ENCODE measurements around the gene HIP1R. TPM values are rescaled to one million over a fixed set of nuclear protein-coding genes. Genes with fewer than 3 reads are reported as not detected.

HIP1R gene
- total RNA-seq, 1 donor from 2014 or later = 31.8 TPM

DNA sequence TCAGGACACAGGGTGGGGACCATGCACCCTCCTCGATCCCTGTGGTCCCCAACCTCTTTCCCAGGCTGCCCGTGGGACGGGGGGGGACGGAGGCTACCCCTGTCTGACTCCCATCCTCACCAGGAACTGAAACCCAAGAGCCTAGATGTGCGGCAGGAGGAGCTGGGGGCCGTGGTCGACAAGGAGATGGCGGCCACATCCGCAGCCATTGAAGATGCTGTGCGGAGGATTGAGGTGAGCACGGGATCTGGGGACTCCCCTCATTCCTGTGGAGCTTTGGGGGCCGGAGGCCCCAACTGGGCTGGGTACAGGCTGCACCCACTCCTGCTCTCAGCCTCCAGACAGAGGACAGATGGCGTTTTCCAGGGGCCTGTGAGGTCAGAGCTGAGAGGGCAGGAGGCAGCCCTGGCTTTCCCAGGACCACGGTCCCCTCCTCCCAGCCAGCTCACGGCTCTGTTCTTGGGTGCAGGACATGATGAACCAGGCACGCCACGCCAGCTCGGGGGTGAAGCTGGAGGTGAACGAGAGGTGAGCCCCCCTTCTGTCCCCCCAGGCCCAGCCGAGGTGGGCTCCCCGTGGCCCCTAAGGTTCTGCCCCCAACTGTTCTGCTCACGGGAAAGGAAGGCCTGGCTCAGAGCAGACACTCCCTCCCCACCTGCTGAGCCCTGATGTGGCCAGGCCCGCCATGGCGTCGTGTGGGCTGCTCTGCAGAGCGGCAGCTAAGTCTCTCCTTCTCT lies 24.2 kb downstream of the HIP1R start:
- intact Hi-C loops (cut with micrococcal nuclease) = loop anchor here (1.0 kb wide), 1 partner anchor 93 kb away; no protein-coding TSS in a partner anchor

DNA sequence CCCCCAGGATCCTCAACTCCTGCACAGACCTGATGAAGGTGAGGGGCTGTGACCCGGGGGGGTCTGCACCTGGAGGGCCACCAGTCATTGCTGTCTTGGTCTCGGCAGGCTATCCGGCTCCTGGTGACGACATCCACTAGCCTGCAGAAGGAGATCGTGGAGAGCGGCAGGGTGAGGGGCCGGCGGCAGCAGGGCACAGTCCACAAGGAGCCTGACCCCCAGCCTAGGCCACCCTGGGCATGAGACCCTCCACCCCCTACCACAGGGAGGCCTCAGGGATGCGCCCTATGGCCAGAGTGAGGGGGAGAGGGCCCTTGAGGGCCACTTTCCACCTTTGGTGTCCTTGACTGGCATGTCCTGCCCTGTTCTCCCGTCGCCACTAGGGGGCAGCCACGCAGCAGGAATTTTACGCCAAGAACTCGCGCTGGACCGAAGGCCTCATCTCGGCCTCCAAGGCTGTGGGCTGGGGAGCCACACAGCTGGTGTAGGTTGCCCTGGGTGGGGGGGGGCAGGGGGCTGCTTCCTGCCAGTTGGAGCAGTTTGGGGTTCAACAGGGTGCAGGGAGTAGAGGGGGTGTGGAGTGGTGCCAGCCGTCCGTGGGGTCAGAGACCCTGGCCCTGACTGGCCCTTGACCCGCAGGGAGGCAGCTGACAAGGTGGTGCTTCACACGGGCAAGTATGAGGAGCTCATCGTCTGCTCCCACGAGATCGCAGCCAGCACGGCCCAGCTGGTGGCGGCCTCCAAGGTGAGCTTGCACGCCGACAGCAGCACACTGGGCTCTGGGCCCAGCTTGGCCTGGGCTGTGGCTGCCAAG lies 25.0 kb downstream of the HIP1R start:
- intact Hi-C loops (cut with micrococcal nuclease) = loop anchor here (1.0 kb wide), 1 partner anchor 92 kb away; no protein-coding TSS in a partner anchor

DNA sequence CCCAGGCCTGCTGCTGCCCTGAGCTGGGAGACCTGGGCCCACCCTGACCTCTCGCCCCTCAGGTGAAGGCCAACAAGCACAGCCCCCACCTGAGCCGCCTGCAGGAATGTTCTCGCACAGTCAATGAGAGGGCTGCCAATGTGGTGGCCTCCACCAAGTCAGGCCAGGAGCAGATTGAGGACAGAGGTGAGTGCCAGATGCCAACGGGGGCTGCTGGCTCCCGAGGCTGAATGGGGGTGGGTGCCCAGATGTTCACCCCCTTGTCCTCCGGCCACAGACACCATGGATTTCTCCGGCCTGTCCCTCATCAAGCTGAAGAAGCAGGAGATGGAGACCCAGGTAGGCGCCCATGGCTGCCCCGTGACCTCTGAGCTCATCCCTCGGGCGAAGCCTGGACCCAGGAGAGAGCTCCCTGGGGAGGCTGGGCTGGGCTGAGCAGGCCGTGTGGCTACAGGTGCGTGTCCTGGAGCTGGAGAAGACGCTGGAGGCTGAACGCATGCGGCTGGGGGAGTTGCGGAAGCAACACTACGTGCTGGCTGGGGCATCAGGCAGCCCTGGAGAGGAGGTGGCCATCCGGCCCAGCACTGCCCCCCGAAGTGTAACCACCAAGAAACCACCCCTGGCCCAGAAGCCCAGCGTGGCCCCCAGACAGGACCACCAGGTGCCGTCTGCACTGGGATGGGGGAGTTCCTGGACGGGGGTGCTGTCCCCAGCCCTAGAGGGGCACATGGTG lies 25.8 kb downstream of the HIP1R start:
- intact Hi-C loops (cut with micrococcal nuclease) = loop anchor here (1.0 kb wide), 1 partner anchor 91 kb away; no protein-coding TSS in a partner anchor

DNA sequence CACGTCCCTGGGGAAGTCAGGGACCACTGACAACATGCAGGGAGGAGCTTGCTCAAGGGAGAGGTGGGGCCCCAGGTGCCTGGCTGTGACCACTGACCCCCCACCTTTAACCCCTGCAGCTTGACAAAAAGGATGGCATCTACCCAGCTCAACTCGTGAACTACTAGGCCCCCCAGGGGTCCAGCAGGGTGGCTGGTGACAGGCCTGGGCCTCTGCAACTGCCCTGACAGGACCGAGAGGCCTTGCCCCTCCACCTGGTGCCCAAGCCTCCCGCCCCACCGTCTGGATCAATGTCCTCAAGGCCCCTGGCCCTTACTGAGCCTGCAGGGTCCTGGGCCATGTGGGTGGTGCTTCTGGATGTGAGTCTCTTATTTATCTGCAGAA lies 26.3 kb downstream of the HIP1R start:
- intact Hi-C loops (cut with micrococcal nuclease) = no loop called here

DNA sequence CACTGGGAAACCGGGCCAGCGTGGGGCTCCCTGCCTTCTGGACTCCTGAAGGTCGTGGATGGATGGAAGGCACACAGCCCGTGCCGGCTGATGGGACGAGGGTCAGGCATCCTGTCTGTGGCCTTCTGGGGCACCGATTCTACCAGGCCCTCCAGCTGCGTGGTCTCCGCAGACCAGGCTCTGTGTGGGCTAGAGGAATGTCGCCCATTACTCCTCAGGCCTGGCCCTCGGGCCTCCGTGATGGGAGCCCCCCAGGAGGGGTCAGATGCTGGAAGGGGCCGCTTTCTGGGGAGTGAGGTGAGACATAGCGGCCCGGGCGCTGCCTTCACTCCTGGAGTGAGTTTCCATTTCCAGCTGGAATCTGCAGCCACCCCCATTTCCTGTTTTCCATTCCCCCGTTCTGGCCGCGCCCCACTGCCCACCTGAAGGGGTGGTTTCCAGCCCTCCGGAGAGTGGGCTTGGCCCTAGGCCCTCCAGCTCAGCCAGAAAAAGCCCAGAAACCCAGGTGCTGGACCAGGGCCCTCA lies 26.9 kb downstream of the HIP1R start:
- intact Hi-C loops (cut with micrococcal nuclease) = no loop called here

DNA sequence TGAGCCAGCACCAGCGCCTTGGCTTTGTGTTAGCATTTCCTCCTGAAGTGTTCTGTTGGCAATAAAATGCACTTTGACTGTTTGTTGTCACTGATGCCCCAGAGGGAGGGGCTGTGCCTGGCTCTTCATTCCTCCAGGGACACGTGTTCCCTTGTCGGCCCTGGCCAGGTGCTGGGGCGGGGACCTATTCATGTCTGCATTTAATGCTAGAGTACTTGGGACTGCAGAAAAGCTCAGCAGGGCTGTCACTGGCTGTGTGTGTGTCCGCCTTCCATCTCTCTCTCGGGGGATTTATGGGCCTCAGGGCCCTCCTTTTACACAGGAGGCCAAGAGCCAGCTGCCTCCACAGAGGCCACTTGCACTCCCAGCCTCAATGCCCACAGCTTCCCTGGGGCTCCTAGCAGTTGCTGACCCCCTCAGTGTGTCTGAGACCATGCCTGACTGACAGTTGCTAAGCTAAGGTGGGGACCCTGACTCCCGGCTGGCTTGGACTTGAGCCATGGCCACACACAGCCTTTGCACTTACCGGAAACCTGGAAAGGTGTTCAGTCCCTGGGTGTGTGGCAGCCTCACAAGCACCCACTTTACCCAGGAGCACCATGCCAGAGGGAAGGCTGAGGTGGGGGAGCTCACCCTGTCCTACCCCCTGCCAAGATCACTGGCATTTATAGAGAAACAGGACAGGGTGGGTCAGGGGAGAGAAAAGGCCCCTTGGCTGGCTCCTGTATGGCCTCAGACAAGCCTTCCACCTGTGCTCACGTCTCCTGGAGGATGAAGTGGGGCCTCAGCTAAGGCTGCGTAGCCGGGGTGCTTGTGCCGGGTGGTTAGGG lies 27.8 kb downstream of the HIP1R start:
- intact Hi-C loops (cut with micrococcal nuclease) = no loop called here

DNA sequence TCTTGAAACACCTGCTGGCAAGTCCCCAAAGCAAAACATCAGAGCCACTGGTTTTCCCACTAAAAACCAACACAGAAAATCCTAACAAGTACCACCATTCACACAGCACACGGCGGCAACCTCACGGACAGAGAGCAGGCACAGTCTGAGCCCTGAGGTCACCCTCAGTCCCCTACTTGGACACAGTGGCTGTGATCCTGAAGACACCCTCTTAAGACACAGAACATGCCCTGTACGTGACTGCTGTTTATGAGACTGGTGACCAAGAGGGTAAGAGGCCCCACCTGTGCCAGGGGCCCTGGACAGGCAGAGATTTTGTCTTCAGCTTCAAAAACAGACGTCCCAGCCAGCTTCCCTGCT lies 29.6 kb downstream of the HIP1R start:
- intact Hi-C loops (cut with micrococcal nuclease) = no loop called here

DNA sequence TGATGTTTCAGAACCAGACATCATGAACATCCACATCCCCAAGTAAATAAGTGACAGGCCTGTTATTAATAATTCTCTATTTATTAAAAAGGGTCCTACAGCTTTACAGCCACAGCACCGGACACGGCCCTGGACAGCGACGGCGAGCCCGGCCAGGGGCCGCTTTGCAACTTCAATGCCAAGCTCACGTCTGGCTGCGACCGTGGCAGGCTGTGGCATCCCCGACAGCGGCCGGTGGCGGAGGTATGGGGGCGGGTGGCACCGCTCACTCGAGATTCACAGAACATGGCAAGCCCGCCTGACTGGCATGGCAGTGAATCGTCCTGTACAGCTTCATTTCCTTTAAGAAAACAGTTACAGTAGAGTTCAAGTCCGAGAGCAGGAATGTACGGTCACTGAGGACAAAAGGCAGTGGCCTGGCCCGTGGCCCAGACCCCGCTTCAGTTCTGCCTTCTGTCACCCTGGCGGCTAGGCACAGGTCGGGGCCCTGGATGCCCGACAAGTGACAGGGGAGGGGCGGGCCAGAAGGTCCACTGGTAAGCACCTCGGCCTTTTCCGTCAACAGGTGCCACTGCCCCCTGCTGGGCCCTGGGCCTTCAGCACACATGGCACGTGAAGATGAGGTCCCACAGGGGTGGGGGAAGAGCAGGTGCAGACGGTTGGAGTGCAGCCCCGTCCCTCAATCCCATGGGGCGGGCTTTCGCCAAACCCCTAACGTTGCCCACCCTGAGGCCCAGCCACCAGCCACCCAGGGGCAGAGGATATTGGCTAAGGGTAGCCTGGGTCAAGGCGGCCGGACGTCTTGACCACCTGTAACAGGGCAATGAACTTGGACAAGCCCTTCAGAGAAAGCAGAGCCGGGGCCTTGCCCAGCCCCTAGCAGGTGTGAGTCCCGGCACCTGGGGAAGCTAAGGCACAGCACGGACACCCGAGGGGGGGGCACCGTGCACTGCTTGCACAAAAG lies 30.3 kb downstream of the HIP1R start:
- intact Hi-C loops (cut with micrococcal nuclease) = no loop called here

DNA sequence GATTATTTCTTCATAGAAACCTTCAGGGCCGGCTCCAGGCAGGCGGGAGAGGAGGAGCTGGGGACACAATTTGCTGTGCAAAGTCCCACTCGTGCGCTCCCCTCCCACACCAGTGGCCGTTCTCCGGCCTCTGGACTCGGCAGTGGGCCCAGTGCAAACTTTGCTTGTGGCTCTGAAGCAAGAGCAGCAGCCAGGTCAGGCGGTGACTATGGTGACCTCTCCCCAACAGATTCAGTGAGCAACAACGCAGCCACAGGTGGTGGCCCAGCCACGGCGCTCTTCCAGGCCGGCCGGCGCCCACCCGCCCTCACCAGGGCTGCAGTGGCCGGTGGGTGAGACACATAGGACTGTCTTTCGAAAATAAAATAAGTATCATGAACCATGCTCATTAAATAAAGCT lies 31.1 kb downstream of the HIP1R start:
- intact Hi-C loops (cut with micrococcal nuclease) = no loop called here

DNA sequence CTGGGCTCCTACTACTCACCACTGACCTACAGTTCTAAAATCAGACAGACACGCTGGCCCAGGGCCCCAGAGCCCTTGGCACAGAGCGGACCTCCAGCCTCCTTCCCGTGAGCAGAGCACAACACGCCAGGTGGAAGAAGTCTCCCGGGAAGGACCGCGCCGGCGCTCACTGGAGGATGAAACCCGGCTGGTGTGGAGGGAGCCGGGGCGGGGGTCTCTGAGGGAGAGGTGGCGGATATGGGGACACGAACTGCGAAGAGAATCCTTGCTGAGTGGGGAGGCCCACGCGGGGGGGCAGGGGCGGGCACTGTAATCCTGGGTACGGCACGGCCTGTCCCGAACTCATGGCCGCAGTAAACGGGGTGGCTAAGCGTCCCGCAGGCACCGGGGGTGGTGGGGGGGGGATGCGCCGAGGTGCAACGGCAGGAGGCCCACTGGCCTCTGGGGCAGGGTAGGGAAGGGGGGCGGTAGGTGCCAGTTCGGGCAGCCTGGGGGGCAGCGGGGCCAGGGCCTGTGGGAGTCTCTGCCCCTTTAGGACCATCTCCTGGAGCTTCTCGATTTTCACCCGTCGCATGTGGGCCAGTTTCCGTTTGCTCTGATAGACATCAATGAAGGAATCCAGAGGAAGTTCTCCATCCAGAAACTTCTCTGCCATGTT lies 31.8 kb downstream of the HIP1R start:
- intact Hi-C loops (cut with micrococcal nuclease) = no loop called here

DNA sequence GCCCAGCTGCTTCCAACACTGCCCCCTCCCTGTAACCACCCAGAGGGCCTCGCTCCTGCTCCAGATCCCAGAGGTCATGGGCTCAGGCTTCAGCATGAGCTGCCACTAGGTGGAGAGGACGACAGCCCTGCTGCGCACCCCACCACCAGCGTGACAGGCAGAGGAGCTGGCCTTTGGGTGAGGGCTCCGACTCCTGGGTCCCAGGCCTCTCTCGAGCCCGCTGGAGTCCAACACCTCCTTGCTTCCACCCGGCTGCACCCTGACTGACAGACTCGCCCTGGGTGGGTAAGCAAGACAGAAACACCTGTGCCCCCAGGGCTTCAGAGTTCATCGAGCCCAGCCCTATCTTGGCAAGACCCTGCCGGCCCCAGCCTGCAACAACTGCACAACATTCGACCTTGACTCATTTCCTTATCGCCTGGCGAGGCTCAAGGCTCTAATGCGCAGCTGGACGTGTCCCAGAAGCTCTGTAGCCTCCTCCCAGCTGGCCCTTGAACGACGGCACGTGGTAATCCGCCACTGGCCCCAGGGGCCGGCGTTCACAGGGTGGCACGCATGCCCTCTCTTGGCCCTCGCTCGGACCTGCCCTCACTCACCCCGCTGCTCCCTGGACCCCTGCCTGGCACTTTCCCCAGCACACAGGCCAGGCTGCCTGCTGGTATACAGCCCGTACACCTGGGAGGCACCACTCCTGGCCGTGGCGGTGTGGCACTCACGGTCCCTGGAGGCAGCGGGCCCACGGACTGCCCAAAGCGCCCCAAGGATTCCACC lies 32.6 kb downstream of the HIP1R start:
- intact Hi-C loops (cut with micrococcal nuclease) = no loop called here

DNA sequence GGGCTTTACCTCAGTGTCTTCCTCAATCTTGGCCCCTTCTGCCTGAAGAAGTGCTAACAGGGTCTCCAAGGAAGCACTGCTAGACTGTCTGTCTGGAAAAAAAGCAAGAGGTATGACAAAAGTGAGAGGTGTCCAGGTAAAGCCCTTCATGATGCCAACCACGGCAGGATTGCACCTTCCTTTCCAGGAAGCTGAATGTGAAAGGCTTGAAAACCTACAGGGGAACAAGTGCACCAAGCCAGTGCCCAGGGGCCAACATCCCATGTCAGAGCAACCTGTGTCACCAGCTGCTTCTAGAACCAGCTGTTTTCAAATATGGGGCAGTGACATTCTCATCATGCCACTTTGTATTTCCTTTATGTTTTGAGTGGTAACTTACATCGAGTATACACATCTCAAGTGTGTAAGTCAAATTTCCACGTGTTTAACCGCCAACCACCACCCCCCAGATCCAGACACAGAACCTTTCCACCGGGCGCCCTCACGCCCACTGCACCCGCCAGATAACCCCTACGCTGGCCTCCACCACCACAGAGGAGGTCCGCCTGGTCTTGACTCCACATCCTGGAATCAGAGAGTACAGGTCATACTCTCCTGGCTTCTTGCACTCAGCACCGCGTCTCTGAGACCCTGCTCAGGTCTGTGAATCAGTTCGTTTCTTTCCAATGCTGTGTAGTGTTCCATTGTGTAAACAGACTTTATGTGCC lies 33.4 kb downstream of the HIP1R start:
- intact Hi-C loops (cut with micrococcal nuclease) = no loop called here

DNA sequence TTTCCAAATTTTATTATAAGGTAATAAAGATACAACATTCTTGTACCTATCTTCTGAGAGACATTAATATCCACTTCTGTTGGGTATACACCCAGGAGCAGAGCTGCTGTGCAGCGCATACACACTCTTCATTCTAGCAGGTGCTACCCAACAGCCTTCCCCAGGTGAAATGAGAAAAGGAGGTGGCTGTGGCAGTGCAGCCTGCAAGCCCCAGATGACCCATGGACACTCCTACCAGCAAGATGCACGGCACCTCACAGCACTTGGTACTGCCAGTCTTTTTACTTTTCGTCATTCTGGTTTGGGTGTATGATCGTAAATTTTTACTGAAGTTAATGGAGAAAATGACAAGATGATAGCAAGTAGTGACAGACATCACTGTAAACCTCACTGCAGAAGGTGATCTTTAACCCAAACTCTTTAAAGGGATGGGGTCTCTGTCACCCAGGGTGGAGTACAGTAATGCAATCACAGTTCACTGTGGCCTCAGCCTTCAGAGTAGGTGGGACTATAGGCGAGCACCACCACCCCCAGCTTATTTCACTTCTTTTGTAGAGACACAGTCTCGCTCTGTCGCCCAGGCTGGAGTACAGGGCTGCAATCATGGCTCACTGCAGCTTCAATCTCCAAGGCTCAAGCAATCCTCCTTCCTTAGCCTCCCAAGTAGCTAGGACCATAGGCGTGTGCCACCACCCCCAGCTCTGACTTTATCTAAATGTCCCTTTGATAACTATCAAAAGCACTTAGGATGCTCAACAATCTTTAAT lies 34.1 kb downstream of the HIP1R start:
- intact Hi-C loops (cut with micrococcal nuclease) = no loop called here

DNA sequence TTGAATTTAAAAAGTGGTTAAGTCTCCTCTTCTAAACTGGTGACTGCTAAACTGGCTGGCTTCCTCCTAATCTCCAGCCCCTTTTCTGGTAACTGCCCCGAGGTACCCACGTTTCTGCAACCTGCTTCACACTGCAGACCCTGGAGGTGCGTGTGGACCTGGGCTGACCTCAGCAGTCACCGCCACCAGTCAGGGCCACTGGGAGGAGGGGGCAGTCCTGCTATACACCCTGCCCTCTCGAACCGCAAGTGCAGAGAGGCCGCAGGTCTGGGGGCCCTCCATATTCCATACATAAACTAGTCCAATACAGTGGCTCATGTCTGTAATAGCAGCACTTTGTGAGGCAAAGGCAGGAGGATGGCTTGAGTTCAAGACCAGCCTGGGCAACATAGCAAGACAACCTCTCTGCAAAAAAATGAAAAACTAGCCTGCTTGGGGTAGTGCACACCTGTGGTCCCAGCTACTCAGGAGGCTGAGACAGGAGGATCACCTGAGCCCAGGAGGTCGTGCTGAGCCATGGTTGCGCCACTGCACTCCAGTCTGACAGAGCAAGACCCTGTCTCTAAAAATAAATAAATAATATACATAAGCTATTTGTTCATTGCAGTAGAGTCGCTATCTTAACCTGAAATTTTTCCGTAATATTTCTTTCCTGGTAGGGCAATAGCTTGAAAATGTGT lies 35.0 kb downstream of the HIP1R start:
- intact Hi-C loops (cut with micrococcal nuclease) = no loop called here

DNA sequence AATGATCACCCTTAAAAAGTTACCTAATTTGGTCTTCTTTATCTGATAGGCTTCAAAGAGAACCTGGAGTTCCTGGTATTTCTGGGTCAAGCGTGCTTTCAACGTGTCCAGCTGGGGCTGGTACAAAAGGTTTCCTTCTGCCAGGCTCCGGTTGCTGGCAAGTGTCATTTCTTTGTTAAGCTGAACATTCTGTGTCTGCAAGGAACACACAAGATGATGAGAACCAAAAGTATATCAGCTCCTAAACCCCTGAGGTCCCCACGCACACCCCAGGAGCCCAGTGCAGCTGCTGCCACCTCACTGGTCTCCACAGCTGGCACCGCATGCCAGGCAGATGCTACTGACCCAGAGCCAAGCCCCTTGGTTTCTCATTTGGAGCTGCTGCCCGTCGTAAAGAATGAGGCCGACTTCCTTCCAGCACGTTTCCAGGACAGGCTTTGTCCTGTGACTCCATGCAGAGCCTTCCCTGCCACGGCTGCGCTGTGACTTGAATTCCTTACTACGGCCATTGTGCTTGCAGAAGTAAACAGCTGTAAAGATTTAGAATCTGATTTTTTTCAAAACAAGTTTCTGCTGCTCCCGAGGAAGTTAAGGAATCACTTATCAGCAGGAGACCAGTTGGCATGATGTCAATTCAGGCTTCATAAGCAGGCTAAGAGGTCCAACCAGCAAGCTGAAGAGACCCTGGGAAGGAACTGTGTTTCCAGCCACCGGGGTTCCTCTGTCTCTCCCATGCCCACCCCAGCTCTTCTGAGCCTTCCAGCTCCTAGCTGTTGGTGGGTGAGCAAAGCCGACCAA lies 35.8 kb downstream of the HIP1R start:
- intact Hi-C loops (cut with micrococcal nuclease) = no loop called here
